ENCODE results near the gene ANKRD9.
A peak's percentile ranks its signal among the peaks of the same experiment; 100 is the strongest.
"Not testable (repeated sequence)": the region's sequence is repeated elsewhere in the genome, so short reads cannot be mapped to it uniquely, and the experiment has no call there.

ANKRD9 gene

GRCh38 chr14:102509746-102510615, at the start of gene ANKRD9:
Gene ANKRD9 (minus strand): TSS chr14:102509776. CDS start chr14:102507889, 1,887 bp downstream.
- peak; percentile 81 to 82 for DNase-seq

GRCh38 chr14:102558556-102558955, 49.0 kb upstream of the ANKRD9 start:
- DNase-seq, result no peak

- DNase-seq, result no peak
Observed at GRCh38 chr14:102557434-102558226, 48.1 kb upstream of the ANKRD9 start.

GRCh38 chr14:102556098-102556677, 46.6 kb upstream of the ANKRD9 start:
- no peak for DNase-seq

GRCh38 chr14:102554821-102555819, 45.5 kb upstream of the ANKRD9 start:
- DNase-seq, result peak; percentile 21 to 31

GRCh38 chr14:102551995-102552705, 42.6 kb upstream of the ANKRD9 start:
- no peak for DNase-seq

- not testable (repeated sequence) for DNase-seq
Observed at GRCh38 chr14:102550927-102551401, 41.4 kb upstream of the ANKRD9 start.

GRCh38 chr14:102548616-102549240, 39.2 kb upstream of the ANKRD9 start:
- DNase-seq, result no peak

- DNase-seq, result no peak
Observed at GRCh38 chr14:102545461-102546265, 36.1 kb upstream of the ANKRD9 start.

- DNase-seq, result no peak
Observed at GRCh38 chr14:102544747-102545460, 35.3 kb upstream of the ANKRD9 start.

GRCh38 chr14:102544046-102544746, 34.6 kb upstream of the ANKRD9 start:
- DNase-seq, result no peak

GRCh38 chr14:102541771-102542170, 32.2 kb upstream of the ANKRD9 start:
- DNase-seq, result no peak

GRCh38 chr14:102541029-102541491, 31.5 kb upstream of the ANKRD9 start:
- DNase-seq, result not testable (repeated sequence)

- DNase-seq, result no peak
Observed at GRCh38 chr14:102540315-102541028, 30.9 kb upstream of the ANKRD9 start.

GRCh38 chr14:102539544-102540314, 30.2 kb upstream of the ANKRD9 start:
- no peak for DNase-seq

- DNase-seq, result no peak
Observed at GRCh38 chr14:102538602-102539543, 29.3 kb upstream of the ANKRD9 start.
